WTC11 (cell line): ENCODE results near the gene PLXNC1.
A peak's percentile ranks its signal among the peaks of the same experiment; 100 is the strongest.

Source experiments
- ESRRA ChIP-seq: sonication (generic); formaldehyde crosslinking; IDR thresholded peaks from 2 replicates; pipeline ENCODE4 v1.8.1; 2022; ENCODE audit warnings: mild to moderate bottlenecking, missing genetic modification reagents, borderline replicate concordance
- FOXK1 ChIP-seq: sonication (generic); formaldehyde crosslinking; IDR thresholded peaks from 2 replicates; pipeline ENCODE4 v1.8.0; 2022; ENCODE audit warnings: mild to moderate bottlenecking, moderate library complexity, missing genetic modification reagents
- GABPB1 ChIP-seq: sonication (generic); formaldehyde crosslinking; IDR thresholded peaks from 2 replicates; pipeline ENCODE4 v1.8.1; 2023; ENCODE audit warnings: mild to moderate bottlenecking, missing genetic modification reagents
- JUN ChIP-seq: sonication (generic); formaldehyde crosslinking; IDR thresholded peaks from 2 replicates; pipeline ENCODE4 v1.8.0; 2023; ENCODE audit warnings: mild to moderate bottlenecking, missing genetic modification reagents
- KAT7 ChIP-seq: sonication (generic); formaldehyde crosslinking; IDR thresholded peaks from 2 replicates; pipeline ENCODE4 v1.8.1; 2023; ENCODE audit warnings: missing genetic modification reagents, mild to moderate bottlenecking, borderline replicate concordance
- NFATC4 ChIP-seq: fragments of 250-450 bp; sonication (Bioruptor Pico); IDR thresholded peaks from 2 replicates; pipeline ENCODE4 v1.9.0; 2021; ENCODE audit warnings: mild to moderate bottlenecking
- NR2C2 ChIP-seq: sonication (generic); formaldehyde crosslinking; IDR thresholded peaks from 2 replicates; pipeline ENCODE4 v1.8.0; 2022; ENCODE audit warnings: mild to moderate bottlenecking, missing genetic modification reagents
- TP53 ChIP-seq: sonication (generic); formaldehyde crosslinking; IDR thresholded peaks from 2 replicates; pipeline ENCODE4 v1.8.1; 2023; ENCODE audit warnings: mild to moderate bottlenecking, missing genetic modification reagents
- ZNF423 ChIP-seq: fragments of 250-450 bp; sonication (Bioruptor Pico); IDR thresholded peaks from 2 replicates; pipeline ENCODE4 v2.1.2; 2022; ENCODE audit warnings: mild to moderate bottlenecking, moderate library complexity
- TF ChIP-seq, protein P1 (sequence below): fragments of 200-600 bp; IDR thresholded peaks from 2 replicates; pipeline ENCODE4 v1.8.0; 2022; ENCODE audit warnings: antibody characterized with exemption
- TF ChIP-seq, protein P2 (sequence below): sonication (generic); formaldehyde crosslinking; IDR thresholded peaks from 2 replicates; pipeline ENCODE4 v1.8.1; 2022; ENCODE audit warnings: low read depth, missing genetic modification reagents, borderline replicate concordance
- TF ChIP-seq, protein P3 (sequence below): sonication (generic); formaldehyde crosslinking; IDR thresholded peaks from 2 replicates; pipeline ENCODE4 v1.8.0; 2022; ENCODE audit warnings: mild to moderate bottlenecking, missing genetic modification reagents
- TF ChIP-seq, protein P4 (sequence below): sonication (generic); formaldehyde crosslinking; IDR thresholded peaks from 2 replicates; pipeline ENCODE4 v1.8.1; 2023; ENCODE audit warnings: mild to moderate bottlenecking, missing genetic modification reagents, moderate library complexity
- TF ChIP-seq, protein P5 (sequence below): sonication (generic); formaldehyde crosslinking; IDR thresholded peaks from 2 replicates; pipeline ENCODE4 v1.8.1; 2023; ENCODE audit warnings: mild to moderate bottlenecking, missing genetic modification reagents, moderate library complexity

DNA sequence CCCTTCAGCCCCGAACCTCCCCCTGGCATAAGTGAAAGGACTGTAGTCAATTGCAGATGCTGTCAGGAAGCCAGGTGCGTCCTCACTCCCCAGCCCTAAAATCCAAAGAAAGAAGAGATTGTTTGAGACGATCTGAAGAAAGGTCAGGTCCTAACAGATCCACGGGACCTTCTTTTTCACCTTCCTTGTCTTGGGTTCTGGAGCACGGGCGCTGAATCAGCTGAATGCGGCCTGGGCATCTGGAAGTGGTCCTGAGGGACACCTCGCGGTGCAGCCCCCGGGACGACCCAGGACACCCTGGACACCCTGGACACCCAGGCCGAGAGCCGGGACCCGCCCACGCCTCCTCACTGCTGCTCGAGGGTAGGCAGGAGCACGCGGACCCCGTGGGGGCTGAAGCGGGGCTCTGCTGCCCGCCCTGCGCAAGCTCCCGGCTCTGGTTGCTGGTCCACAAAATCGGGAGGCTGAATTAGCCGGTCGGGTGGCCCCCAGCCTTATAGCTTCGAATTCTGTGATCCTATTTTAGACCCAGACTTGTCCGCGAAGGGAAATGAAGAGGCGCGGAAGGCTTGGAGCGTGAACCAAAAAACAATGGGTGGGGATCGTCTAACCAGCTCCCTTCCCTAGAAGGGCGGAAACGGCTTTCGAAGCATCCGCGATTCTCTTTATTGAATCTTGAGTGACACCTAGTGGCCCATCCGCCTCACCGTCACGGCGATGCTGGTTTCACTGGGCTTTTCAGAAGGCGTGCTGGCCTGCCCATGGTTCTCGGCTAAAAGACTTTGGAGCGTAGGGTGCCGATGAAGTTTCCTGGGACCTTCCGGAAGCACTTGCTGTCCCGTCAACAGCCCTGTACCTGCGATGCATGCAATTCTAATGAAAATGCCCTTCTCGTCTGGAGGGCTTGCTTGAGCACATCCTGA, 46.4 kb upstream of the PLXNC1 start:
- TF ChIP-seq, protein P1, sequence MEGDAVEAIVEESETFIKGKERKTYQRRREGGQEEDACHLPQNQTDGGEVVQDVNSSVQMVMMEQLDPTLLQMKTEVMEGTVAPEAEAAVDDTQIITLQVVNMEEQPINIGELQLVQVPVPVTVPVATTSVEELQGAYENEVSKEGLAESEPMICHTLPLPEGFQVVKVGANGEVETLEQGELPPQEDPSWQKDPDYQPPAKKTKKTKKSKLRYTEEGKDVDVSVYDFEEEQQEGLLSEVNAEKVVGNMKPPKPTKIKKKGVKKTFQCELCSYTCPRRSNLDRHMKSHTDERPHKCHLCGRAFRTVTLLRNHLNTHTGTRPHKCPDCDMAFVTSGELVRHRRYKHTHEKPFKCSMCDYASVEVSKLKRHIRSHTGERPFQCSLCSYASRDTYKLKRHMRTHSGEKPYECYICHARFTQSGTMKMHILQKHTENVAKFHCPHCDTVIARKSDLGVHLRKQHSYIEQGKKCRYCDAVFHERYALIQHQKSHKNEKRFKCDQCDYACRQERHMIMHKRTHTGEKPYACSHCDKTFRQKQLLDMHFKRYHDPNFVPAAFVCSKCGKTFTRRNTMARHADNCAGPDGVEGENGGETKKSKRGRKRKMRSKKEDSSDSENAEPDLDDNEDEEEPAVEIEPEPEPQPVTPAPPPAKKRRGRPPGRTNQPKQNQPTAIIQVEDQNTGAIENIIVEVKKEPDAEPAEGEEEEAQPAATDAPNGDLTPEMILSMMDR, result peak; percentile 58
- TF ChIP-seq FOXK1 (CRISPR knock-in tag) (no peak), TP53 (CRISPR knock-in tag) (no peak), JUN (CRISPR knock-in tag) (no peak), ZNF423 (CRISPR knock-in tag) (no peak), NR2C2 (CRISPR knock-in tag) (no peak), NFATC4 (CRISPR knock-in tag) (no peak), ESRRA (CRISPR knock-in tag) (0 out of 2 replicates have a peak, but pooled peaks have one; percentile 62), KAT7 (CRISPR knock-in tag) (no peak), GABPB1 (CRISPR knock-in tag) (no peak)
- TF ChIP-seq, protein P2, sequence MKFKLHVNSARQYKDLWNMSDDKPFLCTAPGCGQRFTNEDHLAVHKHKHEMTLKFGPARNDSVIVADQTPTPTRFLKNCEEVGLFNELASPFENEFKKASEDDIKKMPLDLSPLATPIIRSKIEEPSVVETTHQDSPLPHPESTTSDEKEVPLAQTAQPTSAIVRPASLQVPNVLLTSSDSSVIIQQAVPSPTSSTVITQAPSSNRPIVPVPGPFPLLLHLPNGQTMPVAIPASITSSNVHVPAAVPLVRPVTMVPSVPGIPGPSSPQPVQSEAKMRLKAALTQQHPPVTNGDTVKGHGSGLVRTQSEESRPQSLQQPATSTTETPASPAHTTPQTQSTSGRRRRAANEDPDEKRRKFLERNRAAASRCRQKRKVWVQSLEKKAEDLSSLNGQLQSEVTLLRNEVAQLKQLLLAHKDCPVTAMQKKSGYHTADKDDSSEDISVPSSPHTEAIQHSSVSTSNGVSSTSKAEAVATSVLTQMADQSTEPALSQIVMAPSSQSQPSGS (CRISPR knock-in tag), result no peak
- TF ChIP-seq, protein P3, sequence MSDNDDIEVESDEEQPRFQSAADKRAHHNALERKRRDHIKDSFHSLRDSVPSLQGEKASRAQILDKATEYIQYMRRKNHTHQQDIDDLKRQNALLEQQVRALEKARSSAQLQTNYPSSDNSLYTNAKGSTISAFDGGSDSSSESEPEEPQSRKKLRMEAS (CRISPR knock-in tag), result peak; percentile 21
- TF ChIP-seq, protein P4, sequence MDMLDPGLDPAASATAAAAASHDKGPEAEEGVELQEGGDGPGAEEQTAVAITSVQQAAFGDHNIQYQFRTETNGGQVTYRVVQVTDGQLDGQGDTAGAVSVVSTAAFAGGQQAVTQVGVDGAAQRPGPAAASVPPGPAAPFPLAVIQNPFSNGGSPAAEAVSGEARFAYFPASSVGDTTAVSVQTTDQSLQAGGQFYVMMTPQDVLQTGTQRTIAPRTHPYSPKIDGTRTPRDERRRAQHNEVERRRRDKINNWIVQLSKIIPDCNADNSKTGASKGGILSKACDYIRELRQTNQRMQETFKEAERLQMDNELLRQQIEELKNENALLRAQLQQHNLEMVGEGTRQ (CRISPR knock-in tag), result no peak
- TF ChIP-seq, protein P5, sequence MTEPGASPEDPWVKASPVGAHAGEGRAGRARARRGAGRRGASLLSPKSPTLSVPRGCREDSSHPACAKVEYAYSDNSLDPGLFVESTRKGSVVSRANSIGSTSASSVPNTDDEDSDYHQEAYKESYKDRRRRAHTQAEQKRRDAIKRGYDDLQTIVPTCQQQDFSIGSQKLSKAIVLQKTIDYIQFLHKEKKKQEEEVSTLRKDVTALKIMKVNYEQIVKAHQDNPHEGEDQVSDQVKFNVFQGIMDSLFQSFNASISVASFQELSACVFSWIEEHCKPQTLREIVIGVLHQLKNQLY (CRISPR knock-in tag), result no peak
